ENCODE results near the gene LEAP2. TPM values are rescaled to one million over a fixed set of nuclear protein-coding genes. Genes with fewer than 3 reads are reported as not detected.

LEAP2 gene
- total and polyA plus RNA-seq, 2 of the 8 experiments (the other 6 are each of a cell fraction or from before 2014, with no cell fraction given) = 1.8 to 2.9 TPM

DNA sequence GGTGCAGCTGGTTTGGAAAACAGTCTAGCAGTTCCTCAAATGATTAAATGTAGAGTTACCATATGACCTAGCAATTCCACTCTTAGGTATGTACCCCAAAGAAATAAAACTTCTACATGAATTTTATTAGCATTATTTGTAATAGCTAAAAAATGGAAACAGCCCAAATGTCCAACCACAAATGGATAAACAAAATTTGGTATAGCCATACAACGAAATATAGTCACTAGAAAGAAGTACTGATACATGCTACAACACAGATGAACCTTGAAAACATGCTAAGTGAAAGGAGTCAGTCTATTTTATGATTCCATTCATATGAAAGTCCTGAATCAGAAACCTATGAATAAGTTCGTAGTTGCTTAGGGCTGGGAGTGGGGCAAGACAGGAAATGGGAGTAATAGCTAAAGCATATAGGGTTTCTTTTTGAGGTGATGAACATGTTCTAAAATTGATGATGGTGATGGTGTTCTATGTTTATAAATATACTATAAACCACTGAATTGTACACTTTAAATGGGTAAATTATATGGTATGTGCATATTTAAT lies 13.5 kb upstream of the LEAP2 start:
- H3K4ac ChIP-seq (replicated peaks; ENCODE audit: insufficient read length, low read depth, low read length) = no peak overlapping the region
- H4K8ac ChIP-seq (ENCODE audit: extremely low read depth, insufficient read depth, low read length) = no peak overlapping the region
- no peak overlapping the region for H3K14ac ChIP-seq (ENCODE audit: insufficient read length)
- no peak overlapping the region for H2BK20ac ChIP-seq (ENCODE audit: low read length)
- DNase-seq (ENCODE audit: low read depth in 1 of 2, low spot score in 2 of 2) (no peak), FAIRE-seq (no peak)
- no peak overlapping the region for H2BK15ac ChIP-seq (ENCODE audit: low read length)
- H3K9me3 ChIP-seq (ENCODE audit: insufficient read depth in 2 of 2, low read depth in 1 of 2, low read length in 1 of 2) = no peaks in the 10 kb centered on the region
- ChIA-PET CTCF (ENCODE audit: partially characterized antibody) (interaction anchor here (2.2 to 32.2 kb wide), 3 partner anchors 11 to 30 kb away, joined by 6 to 465 read pairs (median 11); partner anchors contain the start of gene SHROOM1), POLR2A (ENCODE audit: partially characterized antibody) (interaction anchor here (0.8 to 1.4 kb wide), 2 partner anchors 29 to 90 kb away, joined by 3 read pairs; no protein-coding TSS in a partner anchor)
- no peak overlapping the region for H4K91ac ChIP-seq (replicated peaks; ENCODE audit: insufficient read length, low read length)
- H3K79me1 ChIP-seq (ENCODE audit: low read depth, low read length) = no peaks in the 10 kb centered on the region
- H3K56ac ChIP-seq (replicated peaks; ENCODE audit: insufficient read length, low read depth, low read length) = no peak overlapping the region
- no peak overlapping the region for H3K4me2 ChIP-seq (ENCODE audit: insufficient read depth in 1 of 2, low read depth in 2 of 2, low read length in 2 of 2)
- H3K36me3 ChIP-seq (ENCODE audit: control insufficient read depth in 2 of 4, insufficient read depth in 4 of 4, low read length in 3 of 4) = no peaks in the 10 kb centered on the region
- no peak overlapping the region for H3K23ac ChIP-seq (ENCODE audit: insufficient read length)
- H3K79me2 ChIP-seq (ENCODE audit: control insufficient read depth in 1 of 2, insufficient read depth in 2 of 2, low read length in 2 of 2) = no peaks in the 10 kb centered on the region
- no peak overlapping the region for H2BK5ac ChIP-seq (ENCODE audit: low read depth, low read length)
- H3K27ac ChIP-seq (ENCODE audit: low read depth, low read length) = no peak overlapping the region
- no peak overlapping the region for H3K4me3 ChIP-seq (ENCODE audit: extremely low read depth in 1 of 4, insufficient read depth in 2 of 4, low read depth in 3 of 4, low read length in 4 of 4)
- H3K18ac ChIP-seq (ENCODE audit: extremely low read depth, low read length) = no peak overlapping the region
- H2AK5ac ChIP-seq (ENCODE audit: low read depth, low read length) = no peak overlapping the region
- no peak overlapping the region for H2BK120ac ChIP-seq (replicated peaks; ENCODE audit: low read depth, low read length)
- WGBS, 2 experiments (ENCODE audit: extremely low coverage in 1 of 2, insufficient coverage in 1 of 2, insufficient read length in 1 of 2, insufficient replicate concordance in 2 of 2, low coverage in 1 of 2, low lambda C conversion rate in 2 of 2, missing lambda C conversion rate in 1 of 2) = 78% methylated on average over 2 of the region's 2 CpGs; no CpG with 5 or more reads in 1 of the 2 experiments
- H4K20me1 ChIP-seq (replicated peaks in 1 of 2; ENCODE audit: control insufficient read depth in 1 of 2, insufficient read depth in 2 of 2, low read length in 2 of 2) = no peaks in the 10 kb centered on the region
- no peak overlapping the region for H2AFZ ChIP-seq (ENCODE audit: low read length)
- H3K4me1 ChIP-seq (replicated peaks in 1 of 4; ENCODE audit: control insufficient read depth in 3 of 4, insufficient read depth in 4 of 4, low read length in 3 of 4) = no peaks in the 10 kb centered on the region
- H3K9ac ChIP-seq (replicated peaks in 1 of 4; ENCODE audit: extremely low read depth in 1 of 4, low read depth in 3 of 4, low read length in 3 of 4) = no peak overlapping the region
- no peaks in the 10 kb centered on the region for H3K23me2 ChIP-seq (ENCODE audit: low read depth, low read length)
- H4K5ac ChIP-seq (ENCODE audit: insufficient read length, low read depth, low read length) = no peak overlapping the region
- TF ChIP-seq EP300 (IDR thresholded peaks at IDR 0.05; ENCODE audit: borderline replicate concordance in 1 of 2, low read depth in 2 of 2, low read length in 2 of 2) (no peak), SP1 (IDR thresholded peaks at IDR 0.05; ENCODE audit: low read depth, low read length) (no peak), PHF8 (conservative IDR thresholded peaks at IDR 0.05; ENCODE audit: low read depth, low read length) (no peak)
- TF ChIP-seq, protein P1, sequence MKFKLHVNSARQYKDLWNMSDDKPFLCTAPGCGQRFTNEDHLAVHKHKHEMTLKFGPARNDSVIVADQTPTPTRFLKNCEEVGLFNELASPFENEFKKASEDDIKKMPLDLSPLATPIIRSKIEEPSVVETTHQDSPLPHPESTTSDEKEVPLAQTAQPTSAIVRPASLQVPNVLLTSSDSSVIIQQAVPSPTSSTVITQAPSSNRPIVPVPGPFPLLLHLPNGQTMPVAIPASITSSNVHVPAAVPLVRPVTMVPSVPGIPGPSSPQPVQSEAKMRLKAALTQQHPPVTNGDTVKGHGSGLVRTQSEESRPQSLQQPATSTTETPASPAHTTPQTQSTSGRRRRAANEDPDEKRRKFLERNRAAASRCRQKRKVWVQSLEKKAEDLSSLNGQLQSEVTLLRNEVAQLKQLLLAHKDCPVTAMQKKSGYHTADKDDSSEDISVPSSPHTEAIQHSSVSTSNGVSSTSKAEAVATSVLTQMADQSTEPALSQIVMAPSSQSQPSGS (IDR thresholded peaks at IDR 0.05; ENCODE audit: low read length) = no peak
- no peak overlapping the region for H2BK12ac ChIP-seq (ENCODE audit: low read depth, low read length)
- no peaks in the 10 kb centered on the region for H3K27me3 ChIP-seq (replicated peaks in 1 of 4; ENCODE audit: control insufficient read depth in 3 of 4, extremely low read depth in 1 of 4, insufficient read depth in 3 of 4, low read length in 3 of 4)

Measured in H1 (cell line).